Measurements from ENCODE around the gene SYTL5. TPM values are rescaled to one million over a fixed set of nuclear protein-coding genes. Genes with fewer than 3 reads are reported as not detected.

The SYTL5 gene
- 0.21 to 0.45 TPM (median 0.44 TPM) in 5 replicates for total RNA-seq (2022; extraction: Qiagen RNA extraction; ENCODE audit: low read depth)

GRCh38 chrX:38006291-38006690, at the start of gene SYTL5:
Gene SYTL5 (plus strand): TSS chrX:38006553. CDS start chrX:38033890, 27,337 bp downstream.

Other genes with a start within 250 kb of the SYTL5 start
- 0.03 to 0.07 TPM (median 0.05 TPM) in 4 of 5 replicates, not detected in the other for gene CYBB, start 226.5 kb upstream of the SYTL5 start, total RNA-seq (2022; extraction: Qiagen RNA extraction; ENCODE audit: low read depth)
- gene DYNLT3, start 159.0 kb upstream of the SYTL5 start, total RNA-seq (2022; extraction: Qiagen RNA extraction; ENCODE audit: low read depth), result 14.0 to 22.2 TPM (median 17.5 TPM) in 5 replicates
- gene SRPX, start 214.3 kb downstream of the SYTL5 start, total RNA-seq (2022; extraction: Qiagen RNA extraction; ENCODE audit: low read depth), result 4.4 to 6.9 TPM (median 6.4 TPM) in 5 replicates

Data from A549 treated with DMSO at 1 μM for 4 hours (cell line).